HG03354 (cell line): Measurements from ENCODE around the gene PAX3.

Experiments
- ATAC-seq: cut with Tn5 transposase; IDR thresholded peaks from one replicate; pipeline ENCODE4 v1.9.1; 2021; ENCODE audit warnings: mild to moderate bottlenecking; ENCODE audit not compliant: unreplicated experiment, poor library complexity, severe bottlenecking

The PAX3 gene

GRCh38 chr2:222283634-222284033 lies 15.2 kb downstream of the PAX3 start:
- no peak for ATAC-seq

GRCh38 chr2:222281506-222281905 lies 17.3 kb downstream of the PAX3 start:
- no peak for ATAC-seq

GRCh38 chr2:222280795-222281194 lies 18.0 kb downstream of the PAX3 start:
- ATAC-seq = no peak

GRCh38 chr2:222272446-222273015 lies 26.3 kb downstream of the PAX3 start:
- no peak for ATAC-seq

DNA sequence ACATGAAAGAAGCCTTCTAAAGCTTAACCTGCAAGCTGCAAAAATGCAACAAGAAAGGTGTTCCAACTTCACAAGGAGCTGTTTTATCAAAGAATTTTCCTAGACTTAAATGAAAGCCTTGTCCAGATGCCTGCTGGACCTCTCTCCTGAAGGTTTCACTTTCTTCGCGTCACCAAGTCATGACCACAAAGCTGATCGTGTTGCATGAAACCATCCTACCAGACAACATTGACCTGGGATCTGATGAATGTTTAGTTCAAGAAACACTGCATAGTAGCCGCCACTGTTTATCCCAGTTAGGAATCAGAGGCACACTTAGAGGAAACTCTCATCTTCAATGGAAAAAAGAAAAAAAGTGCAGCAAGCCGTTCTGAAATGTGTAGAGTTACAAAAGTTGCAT lies 26.9 kb downstream of the PAX3 start:
- no peak for ATAC-seq

GRCh38 chr2:222270396-222270795 lies 28.4 kb downstream of the PAX3 start:
- no peak for ATAC-seq

- no peak for ATAC-seq
Measured at GRCh38 chr2:222269132-222269531, 29.7 kb downstream of the PAX3 start.

GRCh38 chr2:222268311-222268990 lies 30.3 kb downstream of the PAX3 start:
- no peak for ATAC-seq

DNA sequence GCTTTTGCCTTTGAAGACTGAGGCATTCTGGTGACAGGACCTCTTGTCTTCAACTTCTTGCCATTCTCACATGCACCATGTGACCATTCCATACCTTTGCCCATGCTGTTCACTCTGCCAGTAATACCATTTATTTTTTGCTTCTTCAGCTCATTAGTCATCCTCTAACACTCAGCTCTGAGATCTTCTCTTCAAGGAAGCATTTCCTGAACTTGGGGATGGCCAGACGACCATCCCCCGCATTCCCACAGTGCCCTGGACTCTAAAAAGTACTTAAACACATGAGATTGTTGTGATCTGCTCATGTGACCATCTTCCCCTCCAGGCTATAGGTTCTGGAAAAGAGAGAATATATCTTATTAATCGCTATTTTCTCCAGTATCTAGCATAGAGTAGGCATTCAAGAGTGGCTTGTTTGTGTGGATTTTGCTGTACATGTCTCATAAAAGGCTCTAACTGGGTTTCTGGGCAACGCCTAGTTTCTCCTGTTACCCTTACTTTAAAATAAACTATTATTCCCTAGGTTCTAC lies 33.9 kb downstream of the PAX3 start:
- ATAC-seq = no peak

GRCh38 chr2:222261504-222261903 lies 37.3 kb downstream of the PAX3 start:
- no peak for ATAC-seq

DNA sequence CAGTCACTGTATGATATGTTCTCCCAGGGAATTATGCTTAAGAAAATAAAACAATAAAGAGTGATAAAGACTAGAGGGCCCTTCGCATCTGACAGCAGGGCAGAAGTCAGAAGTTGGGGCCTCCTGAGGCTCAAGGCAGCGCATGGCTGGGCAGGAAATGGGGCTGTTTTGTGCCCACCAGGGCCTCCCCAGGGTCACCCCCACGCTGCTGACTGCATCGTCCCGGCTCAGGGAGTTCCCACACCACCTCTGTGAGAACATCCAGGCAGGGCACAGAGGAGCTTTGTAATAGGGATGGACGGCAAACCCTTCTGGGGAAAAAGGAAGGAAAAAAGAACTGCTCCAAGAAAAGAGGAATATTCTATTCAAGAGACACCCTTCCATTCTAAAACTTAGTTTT lies 41.2 kb downstream of the PAX3 start:
- ATAC-seq = no peak

GRCh38 chr2:222256250-222256649 lies 42.5 kb downstream of the PAX3 start:
- ATAC-seq = no peak

GRCh38 chr2:222255090-222255489 lies 43.7 kb downstream of the PAX3 start:
- ATAC-seq = no peak

GRCh38 chr2:222250313-222250712 lies 48.5 kb downstream of the PAX3 start:
- ATAC-seq = no peak

DNA sequence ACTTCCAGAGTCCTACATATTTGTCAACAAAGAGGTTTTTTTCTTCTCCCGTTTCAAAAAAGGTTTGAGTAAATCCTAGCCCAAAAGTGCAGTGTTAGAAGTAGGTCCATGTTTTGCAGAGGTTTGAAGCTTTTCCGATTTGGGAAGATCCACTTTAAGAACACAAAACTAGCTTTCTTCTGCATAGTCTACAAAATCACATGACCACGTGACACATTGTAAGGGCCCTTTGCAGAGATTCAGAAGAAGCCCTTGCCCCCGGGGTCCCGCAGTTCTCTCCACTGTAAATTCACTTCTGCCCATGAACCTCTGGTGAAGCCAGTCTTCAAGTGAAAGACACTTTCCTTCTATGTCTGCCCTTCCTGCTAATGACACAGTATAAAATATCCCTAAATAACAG lies 49.4 kb downstream of the PAX3 start:
- ATAC-seq = no peak

DNA sequence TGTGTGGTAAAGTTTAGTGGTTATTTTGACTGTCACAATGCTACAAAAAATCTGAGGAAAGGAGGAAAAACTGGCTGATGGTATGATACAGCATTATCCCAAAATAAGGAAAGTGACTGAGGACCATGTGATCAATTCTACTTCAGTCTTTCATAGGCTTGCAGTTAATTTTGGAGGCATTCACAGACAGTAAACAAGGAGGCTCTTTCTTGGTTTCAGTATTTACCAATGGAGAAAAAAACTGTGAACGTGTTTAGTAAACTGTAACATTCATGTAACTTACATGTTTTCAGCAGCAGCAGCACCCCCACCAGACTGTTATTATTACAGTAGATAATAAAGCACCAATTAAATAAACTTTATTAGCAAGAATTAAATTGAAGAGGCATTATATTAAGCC lies 50.0 kb downstream of the PAX3 start:
- no peak for ATAC-seq

DNA sequence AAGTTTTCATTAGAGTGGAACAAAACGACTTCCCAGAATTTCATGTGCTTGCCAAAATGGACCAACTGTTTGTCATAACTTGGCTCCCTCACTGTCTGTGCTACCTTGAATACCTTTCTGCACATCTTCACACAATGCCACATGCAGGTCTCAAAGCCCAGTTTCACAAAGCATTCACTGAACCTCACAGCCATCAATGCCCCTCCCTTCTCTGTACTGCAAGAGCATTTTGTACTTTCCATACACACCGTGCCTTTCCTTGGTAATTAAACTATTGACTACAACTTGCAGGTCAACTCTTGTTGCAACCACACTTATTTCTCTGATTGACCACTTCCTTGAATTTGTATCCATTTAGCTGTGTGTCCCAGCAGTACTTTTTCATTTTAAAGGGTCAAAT lies 50.5 kb downstream of the PAX3 start:
- no peak for ATAC-seq

- ATAC-seq = peak; percentile 86
Measured at GRCh38 chr2:222242532-222242931, 56.3 kb downstream of the PAX3 start.

DNA sequence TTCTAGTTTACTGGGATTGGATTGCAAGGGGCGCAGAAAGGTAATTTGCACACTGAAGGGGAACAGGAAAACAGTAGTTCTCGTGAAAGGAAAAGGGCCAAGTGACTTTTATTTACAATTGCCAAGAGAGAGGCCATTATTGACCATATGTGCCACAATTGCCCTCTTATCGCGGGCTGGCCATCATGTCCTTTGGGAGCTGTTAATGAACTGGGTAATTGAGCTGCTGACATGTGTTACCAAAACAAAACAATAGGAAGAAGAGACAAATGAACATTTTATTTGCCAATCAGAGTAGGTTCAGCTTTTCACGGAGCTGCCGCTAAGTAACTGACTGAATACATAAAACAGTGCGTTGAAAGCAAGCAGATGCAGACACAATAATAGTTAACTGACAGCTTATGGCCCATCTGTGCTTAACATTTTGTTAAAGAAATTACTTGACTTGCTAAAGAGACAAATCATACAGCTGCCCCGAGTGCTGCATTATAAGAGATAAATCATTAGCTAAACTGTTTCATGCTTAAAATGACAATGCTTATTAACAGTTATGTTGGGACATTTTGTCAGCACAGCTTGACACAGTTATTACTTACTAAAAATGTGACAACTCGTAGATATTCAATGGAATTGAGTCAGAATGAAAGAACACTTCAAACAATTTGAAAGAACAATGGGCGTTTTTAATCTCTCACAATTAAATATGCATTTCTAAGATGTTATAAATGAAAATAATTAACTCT lies 57.5 kb downstream of the PAX3 start:
- peak; percentile 55 for ATAC-seq

- no peak for ATAC-seq
Measured at GRCh38 chr2:222240676-222241049, 58.1 kb downstream of the PAX3 start.
